ENCODE results near the gene NOS3. TPM values are rescaled to one million over a fixed set of nuclear protein-coding genes. Genes with fewer than 3 reads are reported as not detected.

The NOS3 gene
- 10.9 TPM for total RNA-seq
- long read RNA-seq, partial matches to known transcripts: 19 of 20 reads
- long read RNA-seq, other reads (novel, unspliced or antisense): 1 of 20 reads

DNA sequence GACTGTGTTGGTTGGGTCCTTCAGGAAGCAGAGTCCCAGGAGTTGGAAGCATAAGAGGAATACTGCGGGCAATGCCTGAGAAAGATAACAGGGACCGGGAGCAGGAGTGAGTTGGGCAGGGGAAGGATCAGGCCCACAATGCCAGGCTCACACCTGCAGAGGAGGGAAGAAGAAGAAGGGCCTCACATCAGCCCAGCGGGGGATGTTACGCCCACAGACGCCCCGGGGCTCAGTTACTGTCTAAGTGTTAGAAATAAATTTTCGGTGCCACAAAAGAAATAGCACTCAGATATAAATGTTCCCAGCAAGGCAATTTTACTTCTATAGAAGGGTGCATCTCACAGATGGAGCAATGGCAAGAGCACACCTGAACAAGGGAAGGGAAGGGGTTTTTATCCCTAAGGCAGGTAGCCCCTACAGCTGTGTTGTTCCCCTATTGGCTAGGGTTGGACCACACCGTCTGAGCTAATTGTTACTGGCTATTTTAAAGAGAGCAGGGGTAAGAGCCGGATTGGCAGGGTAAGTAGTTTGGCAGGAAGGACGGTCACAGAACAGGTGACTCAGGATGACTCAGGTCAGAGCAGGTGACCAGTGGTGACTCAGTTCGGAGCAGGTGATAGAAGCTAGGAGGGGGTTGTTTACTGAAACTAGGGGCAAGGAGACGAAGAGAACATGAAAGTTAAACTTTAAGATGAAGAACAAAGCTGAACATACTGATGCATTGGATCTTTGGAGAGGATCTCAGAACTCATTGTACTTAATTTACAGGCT, at the start of gene NOS3:
NOS3 (plus strand) TSS at position 602 of the 771 bp plus-strand sequence. CDS start 2,787 bp downstream, outside the sequence.
- no peak for DNase-seq
- ATAC-seq: no peak
- intact Hi-C loops (cut with micrococcal nuclease): no loop called here

- DNase-seq (no peak), ATAC-seq (no peak)
- intact Hi-C loops (cut with micrococcal nuclease): no loop called here
Observed at GRCh38 chr7:150941351-150942000, 49.3 kb upstream of the NOS3 start.

DNA sequence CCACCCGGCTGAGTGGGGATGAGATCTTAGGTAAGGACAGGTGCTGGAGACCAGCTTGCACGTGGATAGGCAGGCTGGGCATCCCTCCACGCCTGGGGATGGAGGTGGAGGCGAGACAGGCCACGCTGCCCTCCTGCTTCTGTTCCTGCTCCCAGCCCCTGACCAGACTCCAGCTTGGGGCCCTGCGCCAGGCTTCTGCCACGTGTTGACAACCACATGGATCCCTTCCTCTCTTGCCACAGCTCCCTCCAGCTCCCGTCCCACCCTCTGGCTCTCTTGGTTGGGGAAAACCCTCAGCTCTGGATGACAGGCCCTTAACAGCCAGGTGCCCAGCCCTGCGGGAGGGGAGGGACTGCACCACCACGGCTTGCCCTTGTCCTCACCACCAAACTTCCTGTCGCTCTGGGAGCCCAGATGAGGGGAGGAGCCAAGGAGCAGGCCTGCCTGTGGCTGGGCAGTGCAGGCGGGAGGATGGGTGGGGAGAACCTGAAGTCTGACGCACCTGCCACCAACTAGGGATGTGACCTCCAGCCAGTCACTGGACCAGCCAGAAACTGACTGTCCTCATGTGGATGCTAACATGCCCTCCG, 48.7 kb upstream of the NOS3 start:
- intact Hi-C loops (cut with micrococcal nuclease): no loop called here
- DNase-seq: peak; percentile 86
- ATAC-seq: peak; percentile 75

DNA sequence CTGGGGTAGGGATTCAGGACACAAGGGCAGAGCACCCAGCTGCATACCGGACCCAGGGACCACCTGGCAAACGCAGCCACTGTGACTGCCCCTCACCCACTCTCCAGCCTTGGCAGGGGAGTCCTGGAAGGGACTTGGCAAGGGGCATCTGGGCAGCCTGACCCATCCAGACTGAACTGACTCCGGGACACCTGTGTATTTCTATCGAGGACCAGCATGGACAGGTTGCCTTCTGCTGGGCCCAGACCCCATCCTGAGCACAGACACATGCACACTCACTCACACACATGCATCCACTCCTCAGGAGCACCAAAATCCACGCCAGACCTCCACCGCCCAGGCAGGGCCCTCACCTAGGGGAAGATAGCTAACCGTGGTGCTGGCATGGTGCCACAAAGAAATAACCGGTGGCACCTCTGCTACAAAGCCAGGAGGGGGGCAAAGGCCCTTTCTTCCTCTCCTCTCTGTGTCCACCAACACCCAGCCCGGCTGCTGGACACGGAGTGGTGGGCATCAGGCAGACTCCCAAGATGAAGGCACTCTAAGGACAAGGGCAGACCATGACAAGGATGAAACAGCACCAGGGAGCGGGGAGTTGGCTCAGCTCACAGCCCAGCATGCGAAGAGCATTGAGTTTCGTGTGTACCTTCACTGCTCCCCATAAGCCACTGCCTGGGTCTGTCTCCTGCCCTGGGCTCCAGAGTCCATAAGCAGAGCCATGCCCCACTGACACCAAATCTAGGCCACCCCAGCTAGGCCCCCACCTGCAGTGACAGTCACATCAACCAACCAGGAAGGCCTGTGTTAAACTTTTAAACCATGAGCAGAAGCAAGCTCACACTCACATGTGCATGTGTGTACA, 48.0 kb upstream of the NOS3 start:
- intact Hi-C loops (cut with micrococcal nuclease): no loop called here
- ATAC-seq (no peak), DNase-seq (no peak)

GRCh38 chr7:150943453-150943814, 47.4 kb upstream of the NOS3 start:
- no peak for DNase-seq
- no peak for ATAC-seq
- intact Hi-C loops (cut with micrococcal nuclease): no loop called here

DNA sequence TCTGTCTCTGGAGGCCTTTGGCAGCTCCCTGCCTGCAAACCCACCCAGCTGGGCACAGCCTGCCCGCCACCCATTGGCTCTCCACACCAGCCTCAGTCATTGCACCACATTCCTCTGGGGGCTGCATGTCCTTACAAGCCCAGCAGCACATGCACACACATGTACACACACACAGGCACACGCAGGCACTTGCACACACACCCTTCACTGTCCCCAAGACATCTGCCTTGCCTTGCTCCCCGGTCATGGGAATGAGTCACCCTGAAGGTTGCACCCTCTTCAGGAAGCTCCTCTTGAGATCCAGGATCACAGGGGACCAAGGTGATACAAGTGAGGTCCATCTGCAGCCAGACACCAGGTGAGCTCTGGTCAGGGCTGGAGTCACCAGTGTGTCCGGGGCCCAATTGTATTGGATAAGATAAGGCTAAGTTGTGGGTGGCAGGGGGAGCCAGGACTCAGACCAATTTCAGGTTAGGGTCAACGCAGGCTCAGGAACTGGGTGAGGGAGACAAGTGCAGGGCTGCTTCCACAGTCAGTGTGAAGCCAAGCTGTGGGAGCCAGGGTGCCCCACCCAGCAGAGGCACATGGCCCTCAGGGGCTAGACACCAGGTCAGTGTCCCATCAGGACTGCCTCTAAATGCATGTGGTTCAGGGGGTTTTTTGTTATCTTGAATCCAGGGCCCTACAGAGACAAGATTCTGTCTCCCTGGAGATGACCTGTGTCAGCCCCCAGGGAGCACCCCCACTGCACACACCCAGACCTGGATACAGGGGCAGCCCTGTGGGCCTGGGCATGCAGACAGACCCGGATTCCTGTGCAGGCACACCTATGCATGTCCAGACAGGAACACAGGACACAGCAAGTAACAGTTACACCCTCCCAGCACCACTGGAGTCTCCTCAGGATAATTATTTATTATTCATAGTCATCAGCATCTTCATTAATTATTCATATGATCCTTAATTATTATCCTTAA, 46.5 kb upstream of the NOS3 start:
- no peak for DNase-seq
- no peak for ATAC-seq
- intact Hi-C loops (cut with micrococcal nuclease): no loop called here

GRCh38 chr7:150945171-150945852, 45.5 kb upstream of the NOS3 start:
- intact Hi-C loops (cut with micrococcal nuclease): no loop called here
- DNase-seq (no peak), ATAC-seq (no peak)

- peak; percentile 83 for ATAC-seq
- intact Hi-C loops (cut with micrococcal nuclease): no loop called here
- peak; percentile 89 for DNase-seq
Observed at GRCh38 chr7:150945853-150946420, 44.9 kb upstream of the NOS3 start.

- DNase-seq (no peak), ATAC-seq (no peak)
- intact Hi-C loops (cut with micrococcal nuclease): no loop called here
Observed at GRCh38 chr7:150946421-150947240, 44.2 kb upstream of the NOS3 start.

GRCh38 chr7:150947241-150947745, 43.5 kb upstream of the NOS3 start:
- DNase-seq (no peak), ATAC-seq (no peak)
- intact Hi-C loops (cut with micrococcal nuclease): no loop called here

DNA sequence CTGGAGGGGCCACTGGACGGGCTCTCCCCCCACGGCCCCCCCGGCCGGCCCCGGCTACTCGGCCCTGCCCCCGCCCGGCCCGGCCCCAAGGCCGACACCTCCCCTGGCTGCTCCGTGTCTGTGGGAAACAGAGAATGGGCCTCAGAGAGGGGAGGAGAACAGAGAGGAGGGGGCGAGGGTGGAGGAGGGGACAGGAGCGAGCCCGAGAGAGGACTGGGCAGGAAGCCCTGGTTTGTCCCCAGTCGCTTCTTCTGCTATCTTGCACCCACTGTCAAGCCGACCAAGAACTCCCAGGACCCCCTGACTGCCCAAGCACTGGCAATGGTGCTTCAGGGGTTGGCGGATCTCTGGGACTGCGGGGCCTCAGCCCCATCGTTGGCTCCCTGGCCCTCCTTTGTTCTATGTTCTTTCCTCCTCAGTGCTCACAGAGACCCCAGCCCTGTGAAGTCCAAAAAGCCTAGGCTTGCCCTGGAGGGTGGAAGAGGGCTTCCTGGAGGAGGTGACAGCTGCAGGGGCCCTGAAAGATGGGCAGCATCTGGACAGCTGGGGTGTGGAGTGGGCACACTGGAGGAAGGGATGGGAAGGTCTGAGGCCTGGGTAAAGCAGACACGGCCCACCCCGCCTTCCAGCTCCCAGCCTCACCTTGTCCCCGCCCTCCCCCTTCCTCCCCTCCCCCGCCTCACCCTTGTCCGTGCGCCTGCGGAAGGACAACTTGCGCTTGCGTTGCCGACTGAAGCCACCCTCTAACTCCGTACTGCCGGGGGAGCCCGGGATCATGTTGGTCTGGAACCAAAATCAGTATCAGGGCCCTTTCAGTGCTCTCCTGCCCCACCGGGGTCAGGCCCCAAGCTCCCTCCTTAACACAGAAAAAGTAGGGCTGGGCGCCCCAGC, 42.8 kb upstream of the NOS3 start:
- intact Hi-C loops (cut with micrococcal nuclease): no loop called here
- ATAC-seq (no peak), DNase-seq (no peak)

GRCh38 chr7:150948791-150949251, 42.0 kb upstream of the NOS3 start:
- intact Hi-C loops (cut with micrococcal nuclease): no loop called here
- ATAC-seq (no peak), DNase-seq (no peak)

DNA sequence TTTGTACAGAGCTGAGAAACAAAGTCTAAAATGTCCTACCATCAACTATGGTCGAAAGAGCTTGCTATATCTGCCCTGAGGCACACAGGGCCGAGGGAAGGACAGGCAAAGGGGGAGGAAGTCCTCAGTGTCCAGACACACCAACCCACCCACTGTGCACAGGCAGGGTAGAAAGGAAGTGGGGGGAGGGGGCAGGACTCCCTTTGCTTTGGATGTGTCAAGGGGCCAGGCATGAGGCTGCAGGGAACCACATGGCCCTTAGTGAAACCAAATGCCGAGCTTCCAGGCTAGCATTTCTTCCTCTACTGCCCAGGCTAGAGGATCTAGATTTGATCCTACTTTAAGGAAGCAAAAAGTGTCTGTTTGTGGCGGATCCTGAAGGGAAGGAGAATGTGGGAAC, 41.3 kb upstream of the NOS3 start:
- intact Hi-C loops (cut with micrococcal nuclease): no loop called here
- DNase-seq (no peak), ATAC-seq (no peak)

- DNase-seq (no peak), ATAC-seq (no peak)
- intact Hi-C loops (cut with micrococcal nuclease): no loop called here
Observed at GRCh38 chr7:150949971-150950491, 40.8 kb upstream of the NOS3 start.

DNA sequence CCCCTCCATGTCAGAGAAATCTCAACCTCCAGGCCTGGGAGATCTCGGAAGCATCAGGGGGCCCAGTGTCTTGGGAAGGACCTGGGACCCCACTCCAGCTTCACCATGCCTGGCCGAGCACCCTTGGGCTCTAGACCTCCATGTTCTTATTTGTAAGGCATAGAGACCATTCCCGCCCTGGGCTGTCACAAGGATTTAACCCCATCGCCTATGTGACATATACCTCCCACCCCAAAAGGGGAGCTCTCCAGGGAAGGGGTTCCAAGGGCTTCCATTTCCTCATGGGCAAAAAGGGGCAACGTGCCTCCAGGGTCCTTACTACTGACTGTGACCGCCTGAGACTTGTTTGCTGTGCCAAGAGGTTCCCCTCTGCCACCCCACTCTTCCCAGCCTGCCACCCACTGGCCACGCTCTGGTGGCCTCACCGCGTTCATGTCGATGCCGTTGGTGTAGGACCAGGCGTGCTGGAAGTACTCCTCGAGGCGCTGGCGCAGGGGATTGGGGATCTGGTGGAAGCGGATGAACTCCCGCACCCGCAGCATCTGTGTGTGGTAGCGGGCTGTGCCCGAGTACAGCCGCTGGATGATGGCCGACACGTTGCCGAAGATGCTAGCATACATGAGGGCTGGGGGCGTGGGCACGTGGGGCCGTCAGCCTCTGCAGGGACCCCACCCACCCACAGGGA, 40.2 kb upstream of the NOS3 start:
- intact Hi-C loops (cut with micrococcal nuclease): no loop called here
- DNase-seq: no peak
- no peak for ATAC-seq

Data from left ventricle myocardium superior (tissue), 1 donor.